Natural killer cell (primary cell): ENCODE results near the gene AUTS2. TPM values are rescaled to one million over a fixed set of nuclear protein-coding genes. Genes with fewer than 3 reads are reported as not detected.

Experiments used
- ATAC-seq, 3 donors: fragments of 150-1000 bp in 2 of 3; fragments of 200-7000 bp in 1 of 3; cut with Tn5 transposase; 1 replicate in 1 of 3; 2 replicates in 2 of 3; pipeline ENCODE4 v1.10.0; 2021; ENCODE audit warnings: mild to moderate bottlenecking in 2 of 3, moderate library complexity in 2 of 3
- DNase-seq, 2 donors: peaks; one replicate each; pipeline versions ENCODE4 v3.0.0 to v3.0.0-alpha.2; 2013 to 2021; ENCODE audit warnings: mixed read lengths in 1 of 2
- H3K27ac ChIP-seq: one replicate; pipeline ENCODE4 v1.5.1; 2013; ENCODE audit warnings: mild to moderate bottlenecking, low read length
- H3K27me3 ChIP-seq: one replicate; pipeline ENCODE4 v1.6.1; 2013; ENCODE audit warnings: low read length; ENCODE audit not compliant: control insufficient read depth, insufficient read depth
- H3K36me3 ChIP-seq: one replicate; pipeline ENCODE4 v1.6.1; 2013; ENCODE audit warnings: low read length; ENCODE audit not compliant: control insufficient read depth, insufficient read depth
- H3K4me1 ChIP-seq: one replicate; pipeline ENCODE4 v1.6.1; 2013; ENCODE audit warnings: low read length; ENCODE audit not compliant: control insufficient read depth, insufficient read depth
- H3K4me3 ChIP-seq: one replicate; pipeline ENCODE4 v1.5.1; 2013; ENCODE audit warnings: low read length
- H3K9me3 ChIP-seq: one replicate; pipeline ENCODE4 v1.6.1; 2013; ENCODE audit warnings: low read length; ENCODE audit not compliant: control insufficient read depth, insufficient read depth
- H3K27ac Mint-ChIP-seq, 2 donors: one replicate each; pipeline ENCODE4 v1.8.0; 2022; ENCODE audit warnings: mild to moderate bottlenecking in 2 of 2, mixed read lengths in 2 of 2, moderate library complexity in 1 of 2
- H3K27me3 Mint-ChIP-seq, 2 donors: one replicate each; pipeline ENCODE4 v1.8.0; 2022; ENCODE audit warnings: low read depth in 2 of 2, mixed read lengths in 2 of 2
- H3K36me3 Mint-ChIP-seq: one replicate; pipeline ENCODE4 v1.8.0; 2022; ENCODE audit warnings: mixed read lengths
- H3K4me1 Mint-ChIP-seq, 2 donors: one replicate each; pipeline ENCODE4 v1.8.0; 2022; ENCODE audit warnings: mixed read lengths in 2 of 2
- H3K4me3 Mint-ChIP-seq: one replicate; pipeline ENCODE4 v1.8.0; 2022; ENCODE audit warnings: mild to moderate bottlenecking, moderate library complexity, mixed read lengths
- H3K9me3 Mint-ChIP-seq, 2 donors: one replicate each; pipeline ENCODE4 v1.8.0; 2022; ENCODE audit warnings: mixed read lengths in 2 of 2
- CTCF ChIP-seq: fragments of 200-600 bp; IDR thresholded peaks from one replicate; pipeline ENCODE4 v1.8.0; 2022; ENCODE audit warnings: antibody characterized with exemption
- WGBS: methylation state at CpG from one replicate; pipeline ENCODE4 v1.1.7; 2013; ENCODE audit warnings: missing lambda C conversion rate; ENCODE audit not compliant: insufficient coverage; 5-methylcytosine and 5-hydroxymethylcytosine counted together
- intact Hi-C: fragments of 100-400 bp; cut with micrococcal nuclease; formaldehyde crosslinking; loops from one replicate; pipeline ENCODE4 v1.14.2; 2022
- total RNA-seq, 4 donors: library from RNA; stranded (reverse); fragments of 120-200 nt in 1 of 4; gene quantifications; one replicate each; pipeline versions ENCODE4 v1.2.3 to v1.2.4, GENCODE V29; 2013 to 2022

AUTS2 gene
- total RNA-seq, 3 donors from 2014 or later (not counting 1 experiment from before 2014, with no cell fraction given): 147 to 197 (median 155) TPM

- no peaks in the 10 kb centered on the region for H3K9me3 Mint-ChIP-seq
- H3K27me3 Mint-ChIP-seq: no peaks in the 10 kb centered on the region
- Histone ChIP-seq H3K9me3 (no peaks in the 10 kb centered on the region), H3K4me3 (no peak overlapping the region), H3K4me1 (no peaks in the 10 kb centered on the region), H3K36me3 (no peaks in the 10 kb centered on the region), H3K27me3 (no peaks in the 10 kb centered on the region), H3K27ac (no peak overlapping the region)
- TF ChIP-seq CTCF: no peak
- intact Hi-C loops: no loop called here
- H3K4me3 Mint-ChIP-seq: no peak overlapping the region
- DNase-seq: no peak
- ATAC-seq: no peak
- peaks cover 0 to 2% of the 10 kb centered on the region in 2 donors for H3K4me1 Mint-ChIP-seq
- H3K36me3 Mint-ChIP-seq: no peaks in the 10 kb centered on the region
- no peak overlapping the region for H3K27ac Mint-ChIP-seq
- 94% methylated on average over 2 of the region's 2 CpGs for WGBS
These were observed 645.2 kb downstream of the AUTS2 start for GRCh38 chr7:70243443-70243842.

GRCh38 chr7:70257921-70258320 is 659.6 kb downstream of the AUTS2 start:
- no peak for TF ChIP-seq CTCF
- no peak overlapping the region for H3K4me3 ChIP-seq
- H3K4me1 Mint-ChIP-seq: peaks cover 7 to 8% of the 10 kb centered on the region in 2 donors
- no peaks in the 10 kb centered on the region for H3K27me3 Mint-ChIP-seq
- intact Hi-C loops: no loop called here
- H3K4me1 ChIP-seq: no peaks in the 10 kb centered on the region
- ATAC-seq (no peak), DNase-seq (no peak)
- no peaks in the 10 kb centered on the region for H3K27me3 ChIP-seq
- no peaks in the 10 kb centered on the region for H3K36me3 ChIP-seq
- no peak overlapping the region for H3K27ac ChIP-seq
- no peak overlapping the region for H3K4me3 Mint-ChIP-seq
- no peak overlapping the region for H3K27ac Mint-ChIP-seq
- no peaks in the 10 kb centered on the region for H3K9me3 Mint-ChIP-seq
- no peaks in the 10 kb centered on the region for H3K9me3 ChIP-seq
- no peaks in the 10 kb centered on the region for H3K36me3 Mint-ChIP-seq
- WGBS: 97% methylated on average over 4 of the region's 4 CpGs

GRCh38 chr7:70259502-70259901 is 661.2 kb downstream of the AUTS2 start:
- H3K27ac Mint-ChIP-seq: no peak overlapping the region
- Histone ChIP-seq H3K36me3 (no peaks in the 10 kb centered on the region), H3K9me3 (no peaks in the 10 kb centered on the region), H3K4me3 (no peak overlapping the region), H3K4me1 (no peaks in the 10 kb centered on the region), H3K27me3 (no peaks in the 10 kb centered on the region), H3K27ac (no peak overlapping the region)
- H3K4me1 Mint-ChIP-seq: peaks cover 7 to 8% of the 10 kb centered on the region in 2 donors
- H3K9me3 Mint-ChIP-seq: no peaks in the 10 kb centered on the region
- WGBS: 73% methylated on average over 1 of the region's 1 CpG
- intact Hi-C loops: no loop called here
- ATAC-seq: no peak
- no peak overlapping the region for H3K4me3 Mint-ChIP-seq
- TF ChIP-seq CTCF: no peak
- H3K27me3 Mint-ChIP-seq: no peaks in the 10 kb centered on the region
- DNase-seq: no peak
- no peaks in the 10 kb centered on the region for H3K36me3 Mint-ChIP-seq

GRCh38 chr7:70263471-70264255 is 665.4 kb downstream of the AUTS2 start:
- Histone ChIP-seq H3K27me3 (no peaks in the 10 kb centered on the region), H3K27ac (no peak overlapping the region), H3K4me1 (no peaks in the 10 kb centered on the region), H3K36me3 (no peaks in the 10 kb centered on the region), H3K4me3 (no peak overlapping the region), H3K9me3 (no peaks in the 10 kb centered on the region)
- TF ChIP-seq CTCF: no peak
- H3K4me3 Mint-ChIP-seq: no peak overlapping the region
- WGBS: 92% methylated on average over 5 of the region's 7 CpGs
- H3K27ac Mint-ChIP-seq: no peak overlapping the region
- H3K9me3 Mint-ChIP-seq: no peaks in the 10 kb centered on the region
- H3K4me1 Mint-ChIP-seq: peaks cover 7 to 8% of the 10 kb centered on the region in 2 donors
- ATAC-seq (no peak), DNase-seq (no peak)
- intact Hi-C loops: no loop called here
- no peaks in the 10 kb centered on the region for H3K36me3 Mint-ChIP-seq
- no peaks in the 10 kb centered on the region for H3K27me3 Mint-ChIP-seq
